HEK293T (cell line): ENCODE data around the gene PFN1.

ENCODE experiments used
- CTCF ChIA-PET: fragments of 350-600 bp; formaldehyde crosslinking; extraction: SDS; loops from one replicate; lab custom pipeline; 2021; ENCODE audit warnings: antibody characterized with exemption, inconsistent platforms; lab: Yijun Ruan, JAX
- POLR2A ChIA-PET: fragments of 350-600 bp; formaldehyde crosslinking; extraction: SDS; loops from one replicate; lab custom pipeline; 2020; ENCODE audit warnings: antibody characterized with exemption, inconsistent platforms; lab: Yijun Ruan, JAX
- DNase-seq: peaks from one replicate; pipeline ENCODE4 v3.0.0; 2012; ENCODE audit warnings: mixed read lengths; ENCODE audit errors: extremely low spot score
- ARNT ChIP-seq: fragments of 450-650 bp; IDR thresholded peaks from 2 replicates; pipeline ENCODE4 v1.6.1; 2017; ENCODE audit warnings: mild to moderate bottlenecking
- BHLHE40 ChIP-seq: fragments of 450-650 bp; IDR thresholded peaks from 2 replicates; pipeline ENCODE4 v1.6.1; 2016; ENCODE audit warnings: mild to moderate bottlenecking, moderate library complexity, borderline replicate concordance
- CTBP1 ChIP-seq: fragments of 450-650 bp; IDR thresholded peaks from 2 replicates; pipeline ENCODE4 v1.6.1; 2016; ENCODE audit warnings: borderline replicate concordance
- ELF4 ChIP-seq: fragments of 450-650 bp; IDR thresholded peaks from 2 replicates; pipeline ENCODE4 v1.6.1; 2017; ENCODE audit warnings: antibody characterized with exemption
- FOXA1 ChIP-seq: fragments of 450-650 bp; IDR thresholded peaks from 2 replicates; pipeline ENCODE4 v1.6.1; 2016; ENCODE audit warnings: mild to moderate bottlenecking
- FOXK2 ChIP-seq: fragments of 450-650 bp; IDR thresholded peaks from 2 replicates; pipeline ENCODE4 v1.6.1; 2016; ENCODE audit warnings: mild to moderate bottlenecking
- FOXM1 ChIP-seq: fragments of 450-650 bp; IDR thresholded peaks from 2 replicates; pipeline ENCODE4 v1.6.1; 2017; ENCODE audit warnings: mild to moderate bottlenecking, borderline replicate concordance
- HDGF ChIP-seq: fragments of 450-650 bp; IDR thresholded peaks from 2 replicates; pipeline ENCODE4 v1.6.1; 2017; ENCODE audit warnings: antibody characterized with exemption, borderline replicate concordance
- L3MBTL2 ChIP-seq: fragments of 450-650 bp; conservative IDR thresholded peaks from 2 replicates; pipeline ENCODE4 v1.6.1; 2016; ENCODE audit warnings: mild to moderate bottlenecking
- LEF1 ChIP-seq: fragments of 450-650 bp; IDR thresholded peaks from 2 replicates; pipeline ENCODE4 v1.6.1; 2017; ENCODE audit warnings: mild to moderate bottlenecking, borderline replicate concordance
- NFRKB ChIP-seq: fragments of 450-650 bp; IDR thresholded peaks from 2 replicates; pipeline ENCODE4 v1.6.1; 2016; ENCODE audit warnings: mild to moderate bottlenecking, moderate library complexity
- PKNOX1 ChIP-seq: fragments of 450-650 bp; IDR thresholded peaks from 2 replicates; pipeline ENCODE4 v1.6.1; 2016
- SP1 ChIP-seq: fragments of 450-650 bp; IDR thresholded peaks from 2 replicates; pipeline ENCODE4 v1.6.1; 2017
- SUZ12 ChIP-seq: fragments of 450-650 bp; IDR thresholded peaks from 2 replicates; pipeline ENCODE4 v1.6.1; 2016; ENCODE audit warnings: mild to moderate bottlenecking
- TARDBP ChIP-seq: fragments of 450-650 bp; IDR thresholded peaks from 2 replicates; pipeline ENCODE4 v1.6.1; 2016
- ZNF384 ChIP-seq: fragments of 450-650 bp; IDR thresholded peaks from 2 replicates; pipeline ENCODE4 v1.6.1; 2016

The PFN1 gene

GRCh38 chr17:4959261-4959965, 11.1 kb upstream of the PFN1 start:
- no peak for TF ChIP-seq NFRKB
- TF ChIP-seq FOXA1 = no peak
- TF ChIP-seq HDGF = no peak
- TF ChIP-seq FOXK2 = no peak
- TF ChIP-seq SP1 = no peak
- TF ChIP-seq ARNT = no peak
- TF ChIP-seq BHLHE40 = no peak
- no peak for TF ChIP-seq FOXM1
- no peak for TF ChIP-seq PKNOX1
- no peak for TF ChIP-seq CTBP1
- no peak for TF ChIP-seq LEF1
- no peak for TF ChIP-seq L3MBTL2
- no peak for TF ChIP-seq ZNF384
- TF ChIP-seq SUZ12 = no peak
- no peak for TF ChIP-seq TARDBP
- no peak for TF ChIP-seq ELF4
- no peak for DNase-seq
- POLR2A ChIA-PET = interaction anchor here (0.7 kb wide), 1 partner anchor 19 kb away, joined by 3 read pairs; the partner anchor contains the start of genes RNF167 and SLC25A11
- CTCF ChIA-PET = no interaction called here

- POLR2A ChIA-PET = interaction anchor here (1.4 to 9.2 kb wide), 3 partner anchors 8 to 18 kb away, joined by 3 to 110 read pairs (median 12); partner anchors contain the start of genes PFN1, RNF167, SLC25A11 and SPAG7
- CTCF ChIA-PET = interaction anchor here (0.8 kb wide), 1 partner anchor 49 kb away, joined by 3 read pairs; no protein-coding TSS in a partner anchor
- no peak for TF ChIP-seq LEF1
- TF ChIP-seq BHLHE40 = no peak
- no peak for TF ChIP-seq ARNT
- TF ChIP-seq ZNF384 = no peak
- no peak for TF ChIP-seq FOXK2
- TF ChIP-seq HDGF = no peak
- no peak for TF ChIP-seq TARDBP
- TF ChIP-seq CTBP1 = no peak
- no peak for TF ChIP-seq L3MBTL2
- TF ChIP-seq NFRKB = no peak
- no peak for TF ChIP-seq SP1
- no peak for TF ChIP-seq SUZ12
- TF ChIP-seq FOXM1 = no peak
- TF ChIP-seq FOXA1 = no peak
- no peak for TF ChIP-seq ELF4
- DNase-seq = no peak
Measured at GRCh38 chr17:4958102-4958501, 9.8 kb upstream of the PFN1 start.

GRCh38 chr17:4956493-4957061, 8.2 kb upstream of the PFN1 start:
- TF ChIP-seq TARDBP (no peak), LEF1 (no peak), L3MBTL2 (no peak), ZNF384 (no peak), HDGF (no peak), FOXM1 (no peak), SUZ12 (no peak), FOXK2 (no peak), CTBP1 (no peak), PKNOX1 (no peak), NFRKB (no peak), SP1 (no peak), FOXA1 (no peak), ELF4 (no peak), BHLHE40 (no peak), ARNT (no peak)
- DNase-seq = no peak
- ChIA-PET POLR2A (interaction anchor here (2.3 to 9.2 kb wide), 3 partner anchors 10 to 17 kb away, joined by 12 to 110 read pairs (median 14); partner anchors contain the start of genes RNF167, SLC25A11 and SPAG7), CTCF (interaction anchor here (0.6 to 1.0 kb wide), 2 partner anchors 11 to 276 kb away, joined by 3 to 4 read pairs; partner anchors contain the start of gene SPAG7)

GRCh38 chr17:4955091-4955490, 6.8 kb upstream of the PFN1 start:
- POLR2A ChIA-PET = interaction anchor here (1.6 to 9.2 kb wide), 3 partner anchors 8 to 15 kb away, joined by 4 to 110 read pairs (median 14); partner anchors contain the start of genes RNF167, SLC25A11 and SPAG7
- TF ChIP-seq FOXM1 = no peak
- TF ChIP-seq TARDBP = no peak
- no peak for TF ChIP-seq L3MBTL2
- TF ChIP-seq LEF1 = no peak
- TF ChIP-seq FOXA1 = no peak
- TF ChIP-seq SUZ12 = no peak
- TF ChIP-seq SP1 = no peak
- no peak for TF ChIP-seq FOXK2
- no peak for TF ChIP-seq NFRKB
- no peak for TF ChIP-seq CTBP1
- TF ChIP-seq ELF4 = no peak
- no peak for TF ChIP-seq ZNF384
- no peak for TF ChIP-seq PKNOX1
- no peak for TF ChIP-seq ARNT
- no peak for TF ChIP-seq HDGF
- TF ChIP-seq BHLHE40 = no peak
- CTCF ChIA-PET = no interaction called here
- no peak for DNase-seq

GRCh38 chr17:4953451-4953961, 5.2 kb upstream of the PFN1 start:
- CTCF ChIA-PET = no interaction called here
- no peak for TF ChIP-seq L3MBTL2
- no peak for TF ChIP-seq SP1
- no peak for TF ChIP-seq PKNOX1
- no peak for TF ChIP-seq HDGF
- TF ChIP-seq TARDBP = no peak
- TF ChIP-seq FOXA1 = no peak
- TF ChIP-seq FOXM1 = no peak
- no peak for TF ChIP-seq ELF4
- TF ChIP-seq NFRKB = no peak
- no peak for TF ChIP-seq CTBP1
- no peak for TF ChIP-seq SUZ12
- TF ChIP-seq FOXK2 = no peak
- TF ChIP-seq BHLHE40 = no peak
- TF ChIP-seq LEF1 = no peak
- no peak for TF ChIP-seq ARNT
- no peak for TF ChIP-seq ZNF384
- POLR2A ChIA-PET = interaction anchor here (7.2 to 9.2 kb wide), 2 partner anchors 13 to 14 kb away, joined by 101 to 110 read pairs; partner anchors contain the start of genes RNF167, SLC25A11 and SPAG7
- DNase-seq = no peak
